Cerebellar nuclear complex (tissue), 1 donor: ENCODE results near the gene LASP1NB.
"Not testable (repeated sequence)": the region's sequence is repeated elsewhere in the genome, so short reads cannot be mapped to it uniquely, and the experiment has no call there.

Source experiments
- DNase-seq, 2 experiments: peaks; one replicate each; lab custom pipeline; 2025; lab: John Stamatoyannopoulos, UW

LASP1NB gene

DNA sequence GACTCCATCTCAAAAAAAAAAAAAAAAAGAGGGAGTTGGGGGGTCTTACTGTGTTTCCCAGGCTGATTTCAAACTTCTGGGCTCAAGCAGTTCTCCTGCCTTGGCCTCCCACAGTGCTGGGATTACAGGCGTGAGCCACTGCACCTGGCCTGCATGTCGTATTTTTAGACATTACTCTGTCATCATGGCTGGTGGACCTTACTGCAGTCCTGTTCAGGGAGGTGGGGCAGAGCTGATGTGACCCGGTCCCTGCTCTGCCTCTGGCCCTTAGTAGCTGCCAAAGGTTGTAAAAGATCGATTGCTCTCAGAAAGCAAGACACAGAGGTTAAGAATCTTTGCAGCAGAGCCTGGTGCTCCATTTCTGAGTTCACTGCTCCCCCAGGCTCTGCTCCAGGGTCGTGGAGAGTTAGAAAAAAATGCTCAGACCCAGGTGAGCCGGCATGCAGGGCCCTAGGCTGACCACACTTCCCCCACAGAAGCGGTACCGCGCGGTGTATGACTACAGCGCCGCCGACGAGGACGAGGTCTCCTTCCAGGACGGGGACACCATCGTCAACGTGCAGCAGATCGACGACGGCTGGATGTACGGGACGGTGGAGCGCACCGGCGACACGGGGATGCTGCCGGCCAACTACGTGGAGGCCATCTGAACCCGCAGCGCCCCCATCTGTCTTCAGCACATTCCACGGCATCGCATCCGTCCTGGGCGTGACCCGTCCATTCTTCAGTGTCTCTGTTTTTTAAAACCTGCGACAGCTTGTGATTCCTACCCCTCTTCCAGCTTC lies 7.1 kb upstream of the LASP1NB start:
- no peak for DNase-seq

DNA sequence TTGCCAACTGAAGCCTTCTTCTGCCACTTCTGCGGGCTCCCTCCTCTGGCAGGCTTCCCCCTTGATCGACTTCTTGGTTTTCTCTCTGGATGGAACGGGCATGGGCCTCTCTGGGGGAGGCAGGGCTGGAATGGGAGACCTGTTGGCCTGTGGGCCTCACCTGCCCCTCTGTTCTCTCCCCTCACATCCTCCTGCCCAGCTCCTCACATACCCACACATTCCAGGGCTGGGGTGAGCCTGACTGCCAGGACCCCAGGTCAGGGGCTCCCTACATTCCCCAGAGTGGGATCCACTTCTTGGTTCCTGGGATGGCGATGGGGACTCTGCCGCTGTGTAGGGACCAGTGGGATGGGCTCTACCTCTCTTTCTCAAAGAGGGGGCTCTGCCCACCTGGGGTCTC lies 6.5 kb upstream of the LASP1NB start:
- DNase-seq, result no peak

DNA sequence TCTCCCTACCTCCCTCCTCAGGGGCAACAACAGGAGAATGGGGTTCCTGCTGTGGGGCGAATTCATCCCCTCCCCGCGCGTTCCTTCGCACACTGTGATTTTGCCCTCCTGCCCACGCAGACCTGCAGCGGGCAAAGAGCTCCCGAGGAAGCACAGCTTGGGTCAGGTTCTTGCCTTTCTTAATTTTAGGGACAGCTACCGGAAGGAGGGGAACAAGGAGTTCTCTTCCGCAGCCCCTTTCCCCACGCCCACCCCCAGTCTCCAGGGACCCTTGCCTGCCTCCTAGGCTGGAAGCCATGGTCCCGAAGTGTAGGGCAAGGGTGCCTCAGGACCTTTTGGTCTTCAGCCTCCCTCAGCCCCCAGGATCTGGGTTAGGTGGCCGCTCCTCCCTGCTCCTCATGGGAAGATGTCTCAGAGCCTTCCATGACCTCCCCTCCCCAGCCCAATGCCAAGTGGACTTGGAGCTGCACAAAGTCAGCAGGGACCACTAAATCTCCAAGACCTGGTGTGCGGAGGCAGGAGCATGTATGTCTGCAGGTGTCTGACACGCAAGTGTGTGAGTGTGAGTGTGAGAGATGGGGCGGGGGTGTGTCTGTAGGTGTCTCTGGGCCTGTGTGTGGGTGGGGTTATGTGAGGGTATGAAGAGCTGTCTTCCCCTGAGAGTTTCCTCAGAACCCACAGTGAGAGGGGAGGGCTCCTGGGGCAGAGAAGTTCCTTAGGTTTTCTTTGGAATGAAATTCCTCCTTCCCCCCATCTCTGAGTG lies 5.9 kb upstream of the LASP1NB start:
- DNase-seq, result no peak

DNA sequence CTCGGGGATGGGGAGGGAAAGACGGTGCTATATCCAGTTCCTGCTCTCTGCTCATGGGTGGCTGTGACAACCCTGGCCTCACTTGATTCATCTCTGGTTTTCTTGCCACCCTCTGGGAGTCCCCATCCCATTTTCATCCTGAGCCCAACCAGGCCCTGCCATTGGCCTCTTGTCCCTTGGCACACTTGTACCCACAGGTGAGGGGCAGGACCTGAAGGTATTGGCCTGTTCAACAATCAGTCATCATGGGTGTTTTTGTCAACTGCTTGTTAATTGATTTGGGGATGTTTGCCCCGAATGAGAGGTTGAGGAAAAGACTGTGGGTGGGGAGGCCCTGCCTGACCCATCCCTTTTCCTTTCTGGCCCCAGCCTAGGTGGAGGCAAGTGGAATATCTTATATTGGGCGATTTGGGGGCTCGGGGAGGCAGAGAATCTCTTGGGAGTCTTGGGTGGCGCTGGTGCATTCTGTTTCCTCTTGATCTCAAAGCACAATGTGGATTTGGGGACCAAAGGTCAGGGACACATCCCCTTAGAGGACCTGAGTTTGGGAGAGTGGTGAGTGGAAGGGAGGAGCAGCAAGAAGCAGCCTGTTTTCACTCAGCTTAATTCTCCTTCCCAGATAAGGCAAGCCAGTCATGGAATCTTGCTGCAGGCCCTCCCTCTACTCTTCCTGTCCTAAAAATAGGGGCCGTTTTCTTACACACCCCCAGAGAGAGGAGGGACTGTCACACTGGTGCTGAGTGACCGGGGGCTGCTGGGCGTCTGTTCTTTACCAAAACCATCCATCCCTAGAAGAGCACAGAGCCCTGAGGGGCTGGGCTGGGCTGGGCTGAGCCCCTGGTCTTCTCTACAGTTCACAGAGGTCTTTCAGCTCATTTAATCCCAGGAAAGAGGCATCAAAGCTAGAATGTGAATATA lies 4.8 kb upstream of the LASP1NB start:
- DNase-seq, result no peak

DNA sequence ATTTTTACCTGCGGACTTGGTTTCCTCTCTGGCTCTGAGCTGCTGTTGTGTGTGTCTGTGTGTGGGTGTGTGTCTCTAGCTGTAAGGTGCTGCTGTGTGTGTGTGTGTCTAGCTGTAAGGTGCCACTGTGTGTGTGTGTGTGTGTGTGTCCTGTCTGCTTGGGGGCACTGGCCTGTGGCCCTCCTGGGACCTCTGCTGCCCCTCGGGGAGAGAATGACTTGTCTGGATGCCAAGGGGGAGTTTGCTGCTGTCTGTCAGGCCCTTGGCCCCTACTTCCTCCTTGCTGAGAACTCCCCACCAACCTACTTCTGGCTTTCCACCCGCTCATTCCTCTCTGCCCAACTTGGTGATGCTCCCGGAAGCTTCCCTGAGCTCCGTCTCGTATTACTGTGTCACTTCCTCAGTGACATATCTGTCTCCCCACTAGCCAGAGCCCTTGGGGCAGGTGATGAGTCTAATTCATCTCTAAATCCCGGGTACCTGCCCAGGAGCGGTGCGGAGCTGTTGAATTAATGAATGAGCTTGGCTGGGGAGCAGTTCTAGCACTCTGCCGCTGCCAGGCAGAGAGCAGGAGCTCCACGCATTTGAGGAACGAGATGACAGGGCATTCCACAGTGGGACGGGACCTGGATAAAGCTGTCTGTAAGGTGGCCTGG lies 3.5 kb upstream of the LASP1NB start:
- no peak for DNase-seq

DNA sequence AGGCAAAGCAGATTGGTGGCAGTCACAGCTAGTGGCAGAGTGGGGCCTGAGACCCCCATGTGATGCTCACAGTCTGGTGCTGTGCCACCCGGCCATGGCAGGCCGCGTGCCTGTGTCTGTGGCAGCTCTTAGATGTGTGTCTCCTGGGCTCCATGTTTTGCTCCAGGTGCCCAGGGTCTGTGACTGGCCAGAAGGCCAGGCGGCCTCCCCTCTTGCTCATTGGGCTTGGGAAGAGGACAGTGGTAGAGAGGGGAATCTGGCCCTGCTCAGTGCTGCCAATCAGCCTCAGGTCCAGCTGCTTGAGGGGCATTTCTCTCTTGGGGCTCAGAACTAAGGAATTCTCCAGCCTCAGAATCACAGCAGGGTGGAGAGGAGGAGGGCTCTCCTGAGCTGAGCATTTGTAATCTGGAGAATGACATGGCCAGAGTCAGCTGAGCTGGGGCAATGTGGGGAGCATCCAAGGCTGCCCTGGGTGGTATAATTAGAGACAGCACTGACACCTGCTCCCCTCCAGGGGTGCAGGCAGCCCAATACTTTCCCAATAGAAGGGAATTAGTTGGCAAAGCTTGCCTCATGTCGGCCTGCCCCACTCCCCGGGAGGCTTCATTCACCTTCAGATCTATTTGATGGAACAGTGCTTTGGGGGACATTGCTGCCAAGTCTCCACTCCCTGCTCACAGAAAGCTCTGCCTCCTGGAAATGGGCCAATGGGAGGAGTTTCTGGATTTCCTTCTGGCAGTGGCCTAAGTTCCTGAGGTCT lies 2.7 kb upstream of the LASP1NB start:
- peak; percentile 20 to 58 for DNase-seq

DNA sequence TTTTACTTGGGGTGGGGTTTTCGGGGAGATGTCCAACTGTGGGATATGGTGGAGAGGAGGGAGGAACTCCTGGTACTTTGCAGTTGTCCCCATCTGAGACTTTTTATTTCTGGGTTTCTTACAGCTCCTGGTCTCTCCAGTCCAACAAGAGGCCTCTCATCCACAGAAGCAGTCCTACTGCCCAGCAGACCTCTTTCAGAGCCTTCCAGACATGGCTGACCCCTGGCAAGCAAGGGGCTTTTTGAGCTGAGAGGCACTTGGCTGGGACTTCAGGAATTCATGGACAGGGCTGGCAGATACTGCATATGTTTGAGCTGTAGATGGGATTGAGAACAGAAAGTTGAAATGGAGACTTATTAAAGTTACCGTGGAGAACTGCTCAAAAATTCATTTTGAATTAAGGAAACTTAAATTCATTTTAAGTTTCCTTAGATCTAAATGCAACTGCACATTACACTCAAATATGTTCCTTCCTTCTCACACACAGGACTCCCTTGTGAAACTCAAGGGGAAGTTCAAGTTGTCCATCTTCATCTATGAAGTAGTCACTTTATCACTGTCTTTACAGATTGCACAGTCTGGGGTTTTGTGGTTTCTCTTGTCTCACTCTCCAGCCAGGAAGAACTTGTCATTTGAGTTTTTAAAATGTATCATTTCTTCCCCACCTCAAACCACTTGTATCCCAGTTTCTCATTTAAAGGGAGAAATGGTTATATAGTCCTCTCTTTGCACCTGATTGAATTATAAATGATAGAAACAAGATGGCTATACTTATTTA lies 1.1 kb downstream of the LASP1NB start:
- no peak for DNase-seq

DNA sequence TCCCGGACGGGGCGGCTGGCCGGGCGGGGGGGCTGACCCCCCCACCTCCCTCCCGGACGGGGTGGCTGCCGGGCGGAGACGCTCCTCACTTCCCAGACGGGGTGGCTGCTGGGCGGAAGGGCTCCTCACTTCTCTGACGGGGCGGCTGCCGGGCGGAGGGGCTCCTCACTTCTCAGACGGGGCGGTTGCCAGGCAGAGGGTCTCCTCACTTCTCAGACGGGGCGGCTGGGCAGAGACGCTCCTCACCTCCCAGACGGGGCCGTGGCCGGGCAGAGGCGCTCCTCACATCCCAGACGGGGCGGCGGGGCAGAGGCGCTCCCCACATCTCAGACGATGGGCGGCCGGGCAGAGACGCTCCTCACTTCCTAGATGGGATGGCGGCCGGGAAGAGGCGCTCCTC lies 5.4 kb downstream of the LASP1NB start:
- not testable (repeated sequence) for DNase-seq

DNA sequence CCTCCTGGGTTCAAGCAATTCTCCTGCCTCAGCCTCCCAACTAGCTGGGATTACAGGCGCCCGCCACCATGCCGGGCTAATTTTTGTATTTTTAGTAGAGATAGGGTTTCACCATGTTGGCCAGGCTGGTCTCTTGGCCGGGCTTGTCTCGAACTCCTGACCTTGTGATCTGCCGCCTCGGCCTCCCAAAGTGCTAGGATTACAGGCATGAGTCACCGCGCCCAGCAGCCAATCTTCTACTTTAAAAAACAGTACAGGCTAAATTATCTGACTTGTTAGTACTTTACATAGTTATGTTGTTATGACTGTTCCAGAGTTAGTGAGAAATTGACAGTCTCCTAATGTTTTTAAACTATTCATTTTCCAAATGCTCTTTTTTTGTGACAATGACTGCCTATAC lies 8.5 kb downstream of the LASP1NB start:
- not testable (repeated sequence) for DNase-seq

DNA sequence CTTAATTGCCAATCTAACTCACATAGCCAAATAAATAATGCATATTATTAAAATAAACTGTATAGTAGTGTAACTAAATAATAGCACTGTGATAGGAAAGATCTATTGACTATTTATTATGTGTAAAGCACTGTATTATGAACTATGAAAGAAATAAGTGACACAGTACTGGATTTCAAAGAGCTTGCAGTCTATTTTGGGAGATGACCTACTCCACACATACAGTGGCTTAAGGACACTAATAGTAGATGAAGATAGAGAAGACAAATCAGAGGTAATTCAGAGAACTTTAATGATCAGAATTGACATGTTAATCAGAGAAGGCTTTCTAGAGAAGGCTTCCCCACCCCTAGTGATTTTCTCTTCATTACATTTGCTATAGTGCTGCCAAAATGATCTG lies 14.6 kb downstream of the LASP1NB start:
- no peak for DNase-seq

DNA sequence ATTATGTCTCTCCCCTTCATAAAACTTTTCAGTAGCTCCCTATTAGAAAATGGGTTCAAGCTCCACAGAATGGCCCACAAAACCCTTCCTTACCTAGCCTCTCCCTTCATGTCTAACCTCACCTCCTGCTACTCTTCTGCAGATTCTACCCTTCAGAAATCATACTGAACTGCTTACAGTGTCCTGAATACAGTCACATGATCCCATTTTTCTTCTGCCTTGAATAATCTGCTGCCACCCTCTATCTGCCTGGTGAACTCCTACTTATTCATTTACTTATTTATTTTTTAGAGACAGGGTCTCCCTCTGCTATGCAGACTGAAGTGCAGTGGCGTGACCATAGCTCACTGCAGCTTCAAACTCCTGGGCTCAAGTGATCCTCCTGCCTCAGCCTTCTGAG lies 15.0 kb downstream of the LASP1NB start:
- no peak for DNase-seq

DNA sequence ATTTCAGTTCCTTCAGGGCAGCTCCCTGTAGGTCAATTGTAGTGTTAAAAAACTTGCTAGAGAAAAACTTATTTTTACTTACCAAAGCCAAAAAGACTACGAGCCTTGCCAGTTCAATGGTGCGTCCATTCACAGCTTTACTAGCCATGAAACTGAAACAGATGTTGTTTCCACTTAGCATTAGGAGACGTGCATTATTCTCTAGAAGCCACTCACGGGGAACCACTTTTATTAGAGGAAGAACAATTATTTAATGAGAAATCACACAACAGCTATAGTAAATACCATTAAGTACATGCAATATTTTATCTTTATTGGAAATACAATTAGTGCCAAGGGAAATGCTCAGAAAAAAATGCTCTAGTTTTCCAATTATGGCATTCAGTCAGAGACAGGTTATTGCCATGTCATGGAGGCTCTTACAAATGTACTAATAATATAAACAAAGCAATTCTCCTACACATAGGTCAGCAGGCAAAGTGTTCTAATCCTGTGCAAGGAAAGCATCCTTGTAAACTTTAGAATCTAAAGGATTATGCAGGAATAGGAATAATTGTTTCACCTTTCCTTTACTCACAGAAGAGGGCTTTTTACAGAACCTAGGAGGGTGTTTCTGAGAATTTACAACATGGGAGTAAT lies 17.4 kb downstream of the LASP1NB start:
- DNase-seq, result no peak

DNA sequence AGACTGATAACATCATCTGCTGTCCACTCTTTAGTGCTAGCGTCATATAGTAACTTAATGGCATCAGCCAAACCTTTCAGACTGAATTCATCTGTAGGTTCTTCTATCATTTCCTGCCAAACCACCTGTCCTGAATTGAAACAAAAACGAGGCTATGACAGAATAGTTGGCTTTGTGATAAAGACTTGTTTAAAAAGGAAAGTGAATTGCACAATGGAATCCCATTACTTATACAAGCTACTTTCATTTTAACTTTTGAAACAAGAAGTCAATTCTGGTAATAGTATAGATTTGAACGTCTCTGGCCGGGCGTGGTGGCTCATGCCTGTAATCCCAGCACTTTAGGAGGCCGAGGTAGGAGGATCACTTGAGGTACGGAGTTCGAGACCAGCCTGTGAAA lies 18.2 kb downstream of the LASP1NB start:
- DNase-seq, result no peak

DNA sequence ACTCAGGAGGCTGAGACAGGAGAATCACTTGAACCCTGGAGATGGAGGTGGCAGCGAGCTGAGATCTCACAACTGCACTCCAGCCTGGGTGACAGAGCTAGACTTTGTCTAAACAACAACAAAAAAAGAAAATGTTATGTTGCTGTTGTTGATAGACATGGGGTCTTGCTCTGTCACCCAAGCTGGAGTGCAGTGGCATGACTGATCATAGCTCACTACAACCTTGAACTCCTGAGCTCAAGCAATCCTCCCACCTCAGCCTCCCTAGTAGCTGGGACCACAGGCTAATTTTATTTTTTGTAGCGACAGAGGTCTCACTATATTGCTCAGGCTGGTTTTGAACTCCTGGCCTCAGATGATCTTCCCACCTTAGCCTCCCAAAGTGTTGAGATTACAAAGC lies 21.8 kb downstream of the LASP1NB start:
- DNase-seq, result no peak

DNA sequence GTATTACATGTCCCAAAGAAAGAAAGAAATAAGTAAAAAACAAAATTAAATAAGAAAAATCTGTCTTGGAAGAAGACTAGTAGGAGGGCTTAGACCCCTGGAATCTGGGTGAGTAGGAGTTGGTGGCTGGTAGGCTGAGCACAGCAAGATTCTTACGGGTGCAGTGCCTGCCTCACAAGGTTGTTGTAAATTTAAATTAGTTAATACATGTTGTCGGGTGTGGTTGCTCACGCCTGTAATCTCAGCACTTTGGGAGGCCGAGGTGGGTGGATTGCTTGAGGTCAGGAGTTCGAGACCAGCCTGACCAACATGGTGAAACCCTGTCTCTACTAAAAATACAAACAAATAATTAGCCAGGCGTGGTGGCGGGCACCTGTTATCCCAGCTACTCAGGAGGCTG lies 28.4 kb downstream of the LASP1NB start:
- DNase-seq, result not testable (repeated sequence)

DNA sequence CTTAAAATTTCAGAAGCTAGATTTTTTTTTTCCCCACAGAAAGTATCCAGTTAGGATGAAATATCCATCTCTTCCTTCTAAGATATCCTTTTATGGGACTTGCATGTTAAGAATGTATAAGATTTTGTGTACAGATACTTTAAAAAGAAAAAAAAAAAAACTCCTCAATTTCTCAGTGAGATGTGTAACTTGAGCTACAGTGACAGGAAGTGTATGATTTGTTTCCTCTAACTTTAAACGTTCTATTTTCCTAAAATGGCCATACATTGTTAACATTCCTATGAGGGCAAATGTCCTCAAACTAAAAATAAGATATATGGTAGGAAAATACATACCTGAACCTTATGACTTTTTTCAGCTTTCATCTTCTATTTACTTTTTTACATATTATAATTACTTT lies 32.9 kb downstream of the LASP1NB start:
- DNase-seq, result no peak

DNA sequence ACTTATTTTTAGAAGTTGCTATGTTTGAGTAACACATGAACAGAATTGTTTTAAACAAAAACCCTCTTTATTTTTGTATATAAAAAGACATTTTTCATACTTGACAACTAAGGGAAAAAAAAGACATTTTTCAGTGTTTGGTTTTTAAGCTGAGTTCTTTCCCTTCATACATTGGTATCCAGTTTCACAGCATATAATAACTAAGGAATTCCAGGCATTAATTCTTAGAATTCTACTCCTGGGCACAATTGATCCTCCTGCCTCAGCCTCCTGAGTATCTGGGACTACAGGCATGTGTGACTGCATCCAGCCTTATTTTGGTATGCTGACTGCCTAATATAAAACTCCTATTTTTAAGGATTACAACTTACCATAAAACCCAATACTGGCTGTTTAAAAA lies 33.3 kb downstream of the LASP1NB start:
- DNase-seq, result no peak

DNA sequence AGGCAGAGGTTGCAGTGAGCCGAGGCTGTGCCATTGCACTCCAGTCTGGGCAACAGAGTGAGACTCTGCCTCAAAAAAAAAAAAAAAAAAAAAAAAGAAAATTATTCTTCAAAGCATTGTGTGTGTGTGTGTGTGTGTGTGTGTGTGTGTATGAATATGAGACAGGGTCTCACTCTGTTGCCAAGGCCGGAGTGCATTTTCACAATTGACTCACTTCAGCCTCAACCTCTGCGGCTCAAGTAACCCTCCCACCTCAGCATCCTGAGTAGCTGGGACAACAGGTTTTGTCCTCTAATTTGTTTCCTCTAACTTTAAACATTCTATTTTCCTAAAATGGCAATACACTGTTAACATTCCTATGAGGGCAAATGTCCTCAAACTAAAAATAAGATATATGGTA lies 34.1 kb downstream of the LASP1NB start:
- DNase-seq, result no peak

DNA sequence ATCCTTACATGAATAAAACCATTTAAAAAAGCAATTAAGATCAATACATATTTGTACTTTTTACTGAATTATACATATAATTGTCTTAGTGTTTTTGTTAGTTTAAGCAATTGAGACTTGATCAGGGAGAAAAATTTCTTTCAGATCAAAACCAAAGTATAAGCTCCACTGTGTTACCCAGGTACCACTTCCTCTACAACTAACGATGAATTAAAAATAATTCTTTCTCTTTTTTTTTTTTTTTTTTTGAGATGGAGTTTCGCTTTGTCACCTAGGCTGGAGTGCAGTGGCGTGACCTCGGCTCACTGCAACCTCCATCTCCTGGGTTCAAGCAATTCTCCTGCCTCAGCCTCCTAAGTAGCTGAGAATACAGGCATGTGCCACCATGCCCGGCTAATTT lies 35.0 kb downstream of the LASP1NB start:
- no peak for DNase-seq

DNA sequence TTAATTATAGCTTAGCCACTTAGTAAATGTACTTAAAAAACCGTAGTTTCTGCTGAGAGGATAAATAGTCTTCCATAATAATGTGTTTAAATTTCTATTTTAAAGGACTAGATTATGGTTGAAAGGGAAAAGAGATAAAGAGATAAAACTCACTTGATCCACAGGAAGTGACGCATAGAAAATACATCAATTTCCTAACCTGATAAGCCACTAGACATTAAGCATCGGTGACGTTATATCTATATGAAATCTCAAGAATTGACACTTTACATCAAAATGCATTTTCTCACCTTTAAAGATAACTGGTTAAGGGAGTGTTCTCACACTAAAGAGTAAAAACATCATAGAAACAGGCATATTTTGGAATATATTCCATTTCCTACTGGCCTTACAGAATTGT lies 36.0 kb downstream of the LASP1NB start:
- no peak for DNase-seq
